CD4-positive, CD25-positive, alpha-beta regulatory T cell (primary cell): Measurements from ENCODE around the gene RIPK4. TPM values are rescaled to one million over a fixed set of nuclear protein-coding genes. Genes with fewer than 3 reads are reported as not detected.

Experiments used
- ATAC-seq, 2 donors: fragments of 150-1000 bp; cut with Tn5 transposase; one replicate each; pipeline ENCODE4 v1.10.0; 2021; ENCODE audit warnings: low read depth in 2 of 2, moderate number of reproducible peaks in 2 of 2, moderate library complexity in 1 of 2
- DNase-seq, 3 donors: peaks; one replicate each; pipeline versions ENCODE4 v3.0.0 to v3.0.0-alpha.2; 2012 to 2022; ENCODE audit warnings: mixed read lengths in 1 of 3
- H3K27ac ChIP-seq: one replicate; pipeline ENCODE4 v1.7.0; 2013; ENCODE audit warnings: mild to moderate bottlenecking, low read length; ENCODE audit not compliant: insufficient read depth, poor library complexity, severe bottlenecking
- H3K27me3 ChIP-seq: one replicate; pipeline ENCODE4 v1.7.0; 2013; ENCODE audit warnings: low read length; ENCODE audit not compliant: control insufficient read depth, insufficient read depth
- H3K36me3 ChIP-seq: one replicate; pipeline ENCODE4 v1.7.0; 2013; ENCODE audit warnings: mild to moderate bottlenecking, low read length, moderate library complexity; ENCODE audit not compliant: control insufficient read depth, insufficient read depth
- H3K4me1 ChIP-seq: 2 replicates; pipeline ENCODE4 v1.7.0; 2013; ENCODE audit warnings: mild to moderate bottlenecking, low read length; ENCODE audit not compliant: insufficient read depth, control insufficient read depth, poor library complexity, severe bottlenecking
- H3K4me3 ChIP-seq: one replicate; pipeline ENCODE4 v1.7.0; 2013; ENCODE audit warnings: low read depth, mild to moderate bottlenecking, low read length, moderate library complexity
- H3K9me3 ChIP-seq, 2 experiments: 1 replicate in 1 of 2; 2 replicates in 1 of 2; pipeline ENCODE4 v1.7.0; 2013; ENCODE audit warnings: low read length in 2 of 2, mild to moderate bottlenecking in 1 of 2, moderate library complexity in 1 of 2; ENCODE audit not compliant: control insufficient read depth in 2 of 2
- H3K27ac Mint-ChIP-seq, 3 donors: one replicate each; pipeline ENCODE4 v1.8.0; 2020 to 2022; ENCODE audit warnings: mild to moderate bottlenecking in 3 of 3, mixed read lengths in 3 of 3, moderate library complexity in 2 of 3
- H3K27me3 Mint-ChIP-seq: one replicate; pipeline ENCODE4 v1.8.0; 2022; ENCODE audit warnings: mild to moderate bottlenecking, mixed read lengths
- H3K36me3 Mint-ChIP-seq: one replicate; pipeline ENCODE4 v1.8.0; 2020; ENCODE audit warnings: mixed read lengths
- H3K4me1 Mint-ChIP-seq, 4 donors: one replicate each; pipeline ENCODE4 v1.8.0; 2020 to 2022; ENCODE audit warnings: mixed read lengths in 4 of 4, mild to moderate bottlenecking in 1 of 4
- H3K4me3 Mint-ChIP-seq, 4 donors: one replicate each; pipeline ENCODE4 v1.8.0; 2020 to 2022; ENCODE audit warnings: mild to moderate bottlenecking in 4 of 4, mixed read lengths in 4 of 4, moderate library complexity in 3 of 4
- H3K9me3 Mint-ChIP-seq, 7 donors: one replicate each; pipeline ENCODE4 v1.8.0; 2020 to 2022; ENCODE audit warnings: mixed read lengths in 7 of 7, mild to moderate bottlenecking in 3 of 7, moderate library complexity in 2 of 7
- polyA plus RNA-seq, 4 donors: library from polyadenylated mRNA; unstranded; fragments of 300-500 nt; fragmentation: Illumina TruSeq; gene quantifications; one replicate each; pipeline ENCODE4 v1.2.3, GENCODE V29; 2021
- total RNA-seq: library from RNA; stranded (reverse); gene quantifications from one replicate; pipeline ENCODE4 v1.2.3, GENCODE V29; 2022

RIPK4 gene
- total and polyA plus RNA-seq, 5 donors from 2014 or later, result 0.39 to 0.52 (median 0.41) TPM; not detected in 2

DNA sequence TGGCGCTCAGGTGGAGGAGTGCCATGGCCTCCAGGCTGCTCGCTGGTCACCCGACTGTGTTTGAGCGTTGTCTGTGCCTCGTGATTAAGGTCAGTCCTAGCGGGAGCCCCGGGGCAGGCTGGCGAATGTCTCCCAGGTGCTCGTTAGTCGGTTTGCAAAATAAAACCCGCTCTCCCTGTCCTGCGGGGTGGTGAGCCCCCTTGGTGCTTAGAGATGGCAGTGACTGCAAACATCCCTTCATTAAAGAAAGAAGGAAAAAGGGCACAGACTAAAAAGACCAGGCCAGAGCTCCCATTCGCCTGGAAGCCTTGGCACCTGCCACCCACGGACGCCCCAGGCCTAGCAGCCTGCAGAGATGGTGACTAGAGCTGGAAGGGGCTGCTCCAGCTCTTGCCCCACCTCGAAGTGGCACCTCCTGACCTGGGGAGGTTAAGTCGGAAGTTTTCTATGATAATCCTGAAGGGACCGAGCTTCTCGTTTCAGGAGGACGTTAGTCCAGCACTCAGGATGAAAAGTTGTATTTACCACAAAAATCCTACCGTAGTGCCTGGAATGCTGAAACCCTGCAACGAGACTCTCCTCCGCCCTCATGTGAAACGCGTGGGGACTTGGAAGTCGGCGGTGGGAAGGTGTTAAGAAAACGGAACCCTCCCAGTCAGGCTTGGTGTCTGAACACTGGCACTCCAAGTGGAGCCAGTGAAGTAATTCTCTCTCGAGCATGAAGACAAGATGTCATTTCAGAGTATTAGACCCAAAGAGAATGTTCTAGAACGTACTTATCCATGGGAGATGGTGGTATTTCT lies 24.6 kb downstream of the RIPK4 start:
- Mint-ChIP-seq H3K4me3 (no peak overlapping the region), H3K27ac (no peak overlapping the region), H3K4me1 (no peaks in the 10 kb centered on the region), H3K27me3 (no peaks in the 10 kb centered on the region), H3K36me3 (peaks cover 4% of the 10 kb centered on the region), H3K9me3 (peaks cover 0 to 7% (median 2%) of the 10 kb centered on the region in 7 donors)
- H3K4me3 ChIP-seq, result no peak overlapping the region
- no peaks in the 10 kb centered on the region for H3K36me3 ChIP-seq
- H3K27me3 ChIP-seq, result no peaks in the 10 kb centered on the region
- DNase-seq (no peak), ATAC-seq (no peak)
- no peak overlapping the region for H3K27ac ChIP-seq
- H3K4me1 ChIP-seq, result no peaks in the 10 kb centered on the region
- H3K9me3 ChIP-seq, result no peaks in the 10 kb centered on the region

GRCh38 chr21:41741253-41742072 lies 25.4 kb downstream of the RIPK4 start:
- H3K36me3 Mint-ChIP-seq, result peaks cover 6% of the 10 kb centered on the region
- ATAC-seq (no peak), DNase-seq (no peak)
- no peak overlapping the region for H3K4me3 Mint-ChIP-seq
- Histone ChIP-seq H3K36me3 (no peaks in the 10 kb centered on the region), H3K9me3 (no peaks in the 10 kb centered on the region), H3K27me3 (no peaks in the 10 kb centered on the region), H3K4me1 (no peaks in the 10 kb centered on the region), H3K27ac (no peak overlapping the region), H3K4me3 (no peak overlapping the region)
- peaks cover 0 to 8% (median 2%) of the 10 kb centered on the region in 7 donors for H3K9me3 Mint-ChIP-seq
- H3K4me1 Mint-ChIP-seq, result no peaks in the 10 kb centered on the region
- no peaks in the 10 kb centered on the region for H3K27me3 Mint-ChIP-seq
- H3K27ac Mint-ChIP-seq, result no peak overlapping the region

GRCh38 chr21:41740604-41741252 lies 26.1 kb downstream of the RIPK4 start:
- Mint-ChIP-seq H3K27ac (no peak overlapping the region), H3K4me3 (no peak overlapping the region), H3K4me1 (no peaks in the 10 kb centered on the region), H3K27me3 (no peaks in the 10 kb centered on the region), H3K36me3 (peaks cover 6% of the 10 kb centered on the region), H3K9me3 (peaks cover 0 to 8% (median 2%) of the 10 kb centered on the region in 7 donors)
- no peaks in the 10 kb centered on the region for H3K4me1 ChIP-seq
- H3K36me3 ChIP-seq, result no peaks in the 10 kb centered on the region
- H3K27me3 ChIP-seq, result no peaks in the 10 kb centered on the region
- H3K27ac ChIP-seq, result no peak overlapping the region
- DNase-seq, result no peak
- H3K4me3 ChIP-seq, result no peak overlapping the region
- no peaks in the 10 kb centered on the region for H3K9me3 ChIP-seq
- ATAC-seq, result no peak

DNA sequence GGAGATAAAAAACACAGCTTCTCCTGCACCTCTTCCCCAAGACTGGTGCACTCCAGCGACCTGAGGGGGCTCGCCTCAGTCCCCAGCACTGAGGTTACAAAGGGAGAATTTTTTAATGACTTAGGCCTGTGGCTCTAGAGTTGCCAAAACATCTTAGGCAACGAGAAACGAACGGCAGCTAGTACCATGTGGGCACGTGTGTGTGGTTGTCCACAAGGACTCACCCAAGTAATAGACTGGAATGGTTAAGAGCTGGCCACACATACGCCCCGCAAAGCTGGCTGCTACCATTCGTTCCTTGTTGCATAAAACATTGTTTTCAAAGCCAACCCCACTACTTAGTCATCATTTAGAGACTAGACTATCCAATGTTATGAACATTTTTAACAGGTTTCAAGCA lies 26.9 kb downstream of the RIPK4 start:
- H3K9me3 ChIP-seq, result no peaks in the 10 kb centered on the region
- H3K4me3 ChIP-seq, result no peak overlapping the region
- Mint-ChIP-seq H3K27ac (no peak overlapping the region), H3K27me3 (no peaks in the 10 kb centered on the region), H3K9me3 (peaks cover 0 to 8% (median 2%) of the 10 kb centered on the region in 7 donors), H3K4me1 (no peaks in the 10 kb centered on the region), H3K36me3 (peaks cover 6% of the 10 kb centered on the region), H3K4me3 (no peak overlapping the region)
- DNase-seq (no peak), ATAC-seq (no peak)
- no peaks in the 10 kb centered on the region for H3K36me3 ChIP-seq
- no peaks in the 10 kb centered on the region for H3K4me1 ChIP-seq
- no peaks in the 10 kb centered on the region for H3K27me3 ChIP-seq
- H3K27ac ChIP-seq, result no peak overlapping the region

GRCh38 chr21:41739011-41739410 lies 27.8 kb downstream of the RIPK4 start:
- no peaks in the 10 kb centered on the region for H3K27me3 ChIP-seq
- H3K4me1 ChIP-seq, result no peaks in the 10 kb centered on the region
- H3K4me1 Mint-ChIP-seq, result no peaks in the 10 kb centered on the region
- peaks cover 1% of the 10 kb centered on the region for H3K27me3 Mint-ChIP-seq
- H3K4me3 Mint-ChIP-seq, result no peak overlapping the region
- H3K4me3 ChIP-seq, result no peak overlapping the region
- peaks cover 0 to 8% (median 1%) of the 10 kb centered on the region in 7 donors for H3K9me3 Mint-ChIP-seq
- ATAC-seq (no peak), DNase-seq (no peak)
- H3K36me3 Mint-ChIP-seq, result peaks cover 6% of the 10 kb centered on the region
- H3K27ac Mint-ChIP-seq, result no peak overlapping the region
- H3K36me3 ChIP-seq, result no peaks in the 10 kb centered on the region
- H3K27ac ChIP-seq, result no peak overlapping the region
- H3K9me3 ChIP-seq, result no peaks in the 10 kb centered on the region

GRCh38 chr21:41737651-41738324 lies 29.1 kb downstream of the RIPK4 start:
- Mint-ChIP-seq H3K27ac (no peak overlapping the region), H3K36me3 (peaks cover 4% of the 10 kb centered on the region), H3K4me1 (no peaks in the 10 kb centered on the region), H3K4me3 (no peak overlapping the region), H3K27me3 (peaks cover 8% of the 10 kb centered on the region), H3K9me3 (peaks cover 0 to 12% (median 3%) of the 10 kb centered on the region in 7 donors)
- Histone ChIP-seq H3K4me1 (no peaks in the 10 kb centered on the region), H3K27me3 (no peaks in the 10 kb centered on the region), H3K4me3 (no peak overlapping the region), H3K36me3 (no peaks in the 10 kb centered on the region), H3K9me3 (no peaks in the 10 kb centered on the region), H3K27ac (no peak overlapping the region)
- ATAC-seq (no peak), DNase-seq (no peak)

- no peaks in the 10 kb centered on the region for H3K36me3 ChIP-seq
- DNase-seq (no peak), ATAC-seq (no peak)
- Mint-ChIP-seq H3K4me1 (no peaks in the 10 kb centered on the region), H3K4me3 (no peak overlapping the region), H3K9me3 (peaks cover 0 to 21% (median 3%) of the 10 kb centered on the region in 7 donors), H3K27me3 (peaks cover 14% of the 10 kb centered on the region), H3K36me3 (peaks cover 3% of the 10 kb centered on the region), H3K27ac (no peak overlapping the region)
- no peak overlapping the region for H3K4me3 ChIP-seq
- no peaks in the 10 kb centered on the region for H3K4me1 ChIP-seq
- H3K9me3 ChIP-seq, result peaks cover 4 to 11% of the 10 kb centered on the region in 2 experiments
- no peak overlapping the region for H3K27ac ChIP-seq
- H3K27me3 ChIP-seq, result peaks cover 2% of the 10 kb centered on the region
Observed at GRCh38 chr21:41736423-41736822, 30.4 kb downstream of the RIPK4 start.
